IPS-NIHi11 (cell line): ENCODE measurements around the gene SLITRK2.

Experiments used
- DNase-seq: peaks from one replicate; pipeline ENCODE4 v3.0.0; 2012; ENCODE audit warnings: mixed read lengths, low spot score

Gene SLITRK2

DNA sequence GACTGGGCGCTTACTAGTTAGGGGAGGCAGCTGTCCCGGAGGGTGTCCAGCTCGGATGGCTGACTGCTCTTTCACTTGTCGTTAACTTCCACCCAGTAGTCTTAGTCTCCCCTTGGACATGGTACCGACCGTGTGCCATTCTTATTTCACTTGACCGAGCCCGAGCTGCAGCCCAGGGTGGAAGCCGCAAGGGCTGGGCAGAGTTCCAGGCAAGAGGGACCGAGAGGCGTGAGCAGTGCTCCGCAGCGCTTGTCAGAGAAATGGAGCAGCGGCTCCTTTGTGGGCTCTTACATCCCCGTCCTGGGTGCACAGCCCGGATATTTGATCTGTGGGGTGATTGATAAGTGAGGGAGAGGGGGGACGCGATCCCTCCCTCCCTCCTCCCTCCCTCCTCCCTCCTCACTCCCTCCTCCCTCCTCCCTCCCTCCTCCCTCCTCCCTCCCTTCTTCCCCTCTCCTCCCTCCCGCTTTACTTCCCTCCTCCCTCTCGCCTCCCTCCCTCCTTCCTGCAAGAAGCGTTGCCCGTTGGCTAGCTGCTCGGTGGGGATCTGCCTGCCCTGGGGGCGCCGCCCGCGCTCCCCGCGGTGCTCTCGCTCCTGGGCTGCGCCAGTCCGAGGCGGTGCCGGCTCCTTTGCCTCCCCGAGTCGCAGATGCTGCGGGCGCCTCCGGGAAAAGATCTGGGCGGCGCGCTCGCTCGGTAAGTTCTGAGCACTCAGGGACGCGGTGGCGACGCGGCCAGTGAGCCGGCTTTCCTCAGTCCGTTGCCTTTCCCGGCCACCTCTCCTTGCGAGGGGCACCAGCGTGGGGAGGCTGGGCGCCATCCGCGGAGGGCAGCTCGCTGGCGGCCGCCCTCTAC is at the start of gene SLITRK2:
SLITRK2 (plus strand) TSS at position 499 of the 855 bp plus-strand sequence. CDS start 4,597 bp downstream, outside the sequence.
- peak; percentile 25 for DNase-seq

DNA sequence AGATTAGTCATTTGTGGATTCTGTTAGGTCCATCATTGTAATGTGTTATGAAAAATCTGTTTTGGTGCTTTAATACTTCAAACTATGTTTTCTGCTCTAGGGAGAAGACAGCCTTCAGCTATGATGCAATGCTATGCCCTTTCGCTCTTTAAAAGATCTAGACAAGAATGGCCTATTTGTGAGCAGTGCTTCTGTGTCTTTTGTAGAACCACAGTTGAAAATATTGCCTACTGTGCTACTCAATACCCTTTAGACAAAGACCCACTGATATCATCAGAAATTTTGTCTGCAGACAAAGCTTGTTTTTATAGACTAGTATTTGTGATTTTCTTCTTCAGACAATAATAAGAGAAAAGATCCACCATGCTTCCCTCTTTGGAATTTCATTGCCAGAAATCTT is 44.6 kb upstream of the SLITRK2 start:
- no peak for DNase-seq

DNA sequence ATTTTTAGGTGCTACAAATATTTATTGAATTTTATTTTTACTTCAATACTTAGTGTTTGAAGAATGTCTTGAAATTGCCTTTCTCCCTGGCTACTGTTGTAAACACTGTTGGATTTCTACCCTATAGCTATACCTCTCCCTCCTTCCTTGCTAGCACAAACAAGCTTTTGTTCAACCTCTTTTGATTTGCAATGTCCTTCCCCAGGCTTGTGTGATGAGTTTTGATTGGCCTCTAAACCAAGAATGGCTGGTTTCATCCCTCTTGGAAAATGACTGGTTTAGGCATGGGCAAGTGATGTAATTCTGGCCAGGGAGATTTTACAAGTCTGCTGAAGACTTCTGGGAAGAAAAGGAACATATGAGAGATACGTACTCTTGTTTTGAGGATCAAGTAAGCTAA is 25.3 kb upstream of the SLITRK2 start:
- DNase-seq = no peak

DNA sequence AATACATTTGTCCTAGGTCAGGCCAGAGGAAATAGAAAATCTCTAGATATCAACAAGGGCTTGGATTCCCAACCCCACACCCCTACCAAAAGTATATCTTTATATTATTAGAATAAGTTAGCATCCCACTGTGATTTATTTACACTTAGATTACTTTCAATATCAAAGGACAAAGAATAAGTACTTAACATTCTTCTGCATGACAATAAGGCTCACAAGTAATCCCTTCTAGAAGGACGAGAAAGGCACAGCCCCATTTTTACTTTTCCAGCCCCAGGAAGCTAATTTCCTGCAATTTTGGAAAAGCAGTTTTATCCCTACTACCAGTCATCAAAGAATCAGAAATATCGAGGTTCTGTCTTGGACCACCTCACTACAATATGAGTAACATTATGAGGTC is 14.1 kb upstream of the SLITRK2 start:
- no peak for DNase-seq

GRCh38 chrX:145813081-145813480 is 4.5 kb upstream of the SLITRK2 start:
- DNase-seq = no peak

DNA sequence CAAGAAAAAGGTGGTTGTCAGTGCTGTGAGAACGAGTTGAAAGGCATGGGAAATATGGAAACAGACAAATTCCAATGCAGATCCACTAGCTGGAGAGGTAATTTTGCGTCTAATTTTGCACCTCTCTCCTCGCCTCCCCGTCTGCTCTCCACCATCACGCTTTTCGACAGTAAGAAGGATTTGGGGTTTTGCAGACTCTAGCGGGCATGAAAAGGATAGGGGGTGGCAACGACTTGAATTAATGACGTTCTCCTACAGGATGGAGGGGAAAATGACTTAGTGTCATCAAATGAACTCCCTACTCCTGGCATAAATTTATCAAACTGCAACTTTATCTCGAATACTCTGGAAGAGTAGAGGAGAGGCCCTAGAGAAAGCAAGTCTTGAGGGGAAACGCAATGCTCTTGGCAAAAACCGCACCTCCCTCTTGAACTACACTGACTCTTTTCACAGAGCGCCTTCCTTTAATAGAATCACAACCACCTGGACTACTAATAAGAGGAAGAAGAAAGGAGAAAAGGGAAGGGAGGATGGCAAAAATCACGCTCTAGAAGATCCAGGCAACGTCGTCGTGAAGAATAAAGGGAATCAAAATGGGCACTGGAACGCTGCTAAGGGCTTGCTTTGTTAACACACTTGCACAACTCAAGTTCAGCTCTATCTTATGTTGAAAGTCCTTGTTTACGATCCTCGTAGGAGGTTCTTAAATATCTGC is 871 bp upstream of the SLITRK2 start:
- no peak for DNase-seq

- DNase-seq = peak; percentile 15
Measured at GRCh38 chrX:145818186-145819113, 821 bp downstream of the SLITRK2 start.

GRCh38 chrX:145820825-145821224 is 3.2 kb downstream of the SLITRK2 start:
- no peak for DNase-seq

- DNase-seq = peak; percentile 33
Measured at GRCh38 chrX:145821291-145821897, 3.8 kb downstream of the SLITRK2 start.

DNA sequence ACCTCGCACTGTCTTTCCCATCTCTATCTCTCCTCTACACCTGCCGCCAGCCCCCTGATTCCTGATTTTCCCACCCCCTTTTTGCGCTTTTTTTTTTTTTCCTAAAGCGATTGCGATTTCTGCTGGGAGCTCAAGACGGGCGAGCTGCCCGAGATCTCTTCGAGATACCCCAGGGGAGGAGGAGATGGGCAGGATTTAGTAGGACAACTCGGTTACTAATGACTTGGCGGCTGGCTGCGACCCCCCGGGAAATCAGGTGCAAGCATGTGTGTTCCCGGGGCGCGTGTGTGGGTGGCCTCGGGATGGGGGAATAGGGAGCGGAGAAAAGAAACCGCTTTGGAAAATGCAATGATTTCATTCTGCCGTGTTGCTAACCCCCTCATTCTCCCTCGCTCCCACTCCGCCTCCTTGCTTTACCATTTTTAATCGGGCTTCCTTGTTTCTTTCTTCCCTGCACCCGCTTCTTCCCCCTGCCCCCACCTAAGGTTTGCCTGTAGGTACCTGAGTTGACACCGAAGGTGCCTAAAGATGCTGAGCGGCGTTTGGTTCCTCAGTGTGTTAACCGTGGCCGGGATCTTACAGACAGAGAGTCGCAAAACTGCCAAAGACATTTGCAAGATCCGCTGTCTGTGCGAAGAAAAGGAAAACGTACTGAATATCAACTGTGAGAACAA is 4.4 kb downstream of the SLITRK2 start:
- no peak for DNase-seq

GRCh38 chrX:145823132-145823531 is 5.5 kb downstream of the SLITRK2 start:
- DNase-seq = no peak

- no peak for DNase-seq
Measured at GRCh38 chrX:145825896-145826295, 8.3 kb downstream of the SLITRK2 start.

- DNase-seq = no peak
Measured at GRCh38 chrX:145826466-145826865, 8.8 kb downstream of the SLITRK2 start.

GRCh38 chrX:145832796-145833195 is 15.2 kb downstream of the SLITRK2 start:
- DNase-seq = no peak

DNA sequence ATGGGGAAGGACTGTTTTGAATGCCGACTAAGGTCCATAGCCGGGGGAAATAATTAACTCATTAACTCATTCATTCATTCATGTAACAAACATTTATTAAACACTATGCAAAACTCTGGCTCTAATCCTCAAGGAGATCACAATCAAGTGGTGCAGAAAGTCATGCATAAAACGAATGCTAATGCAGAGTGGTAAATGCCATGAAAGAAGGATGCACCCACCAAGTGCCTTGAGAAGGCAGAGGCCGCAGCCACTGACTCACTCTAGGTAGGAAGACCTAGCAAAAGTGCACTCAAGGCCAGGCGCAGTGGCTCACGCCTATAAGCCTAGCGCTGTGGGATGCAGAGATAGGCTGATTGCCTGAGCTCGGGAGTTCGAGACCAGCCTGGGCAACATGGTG is 22.9 kb downstream of the SLITRK2 start:
- no peak for DNase-seq

- peak; percentile 12 for DNase-seq
Measured at GRCh38 chrX:145843146-145843904, 25.7 kb downstream of the SLITRK2 start.

DNA sequence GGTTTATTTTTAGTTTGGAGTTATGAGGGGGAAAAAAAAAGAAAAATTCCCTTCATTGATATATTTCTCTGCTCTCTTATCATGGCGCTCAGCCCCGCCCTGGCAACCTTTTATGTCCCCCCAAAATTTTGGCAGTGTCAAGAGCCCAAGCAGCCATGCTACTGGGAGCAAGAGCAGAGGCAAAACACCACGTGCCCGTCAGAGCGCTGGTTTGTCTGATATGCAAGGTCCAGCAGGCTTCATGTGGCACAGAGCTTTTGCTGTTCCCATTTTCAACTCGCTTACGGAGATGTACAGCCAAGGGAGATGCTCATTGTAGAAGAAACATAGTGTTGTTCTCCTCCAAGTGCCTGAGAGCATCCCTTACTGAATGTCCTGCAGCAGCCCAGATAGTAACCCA is 27.3 kb downstream of the SLITRK2 start:
- DNase-seq = no peak

GRCh38 chrX:145848448-145848847 is 30.8 kb downstream of the SLITRK2 start:
- DNase-seq = peak; percentile 4

- DNase-seq = no peak
Measured at GRCh38 chrX:145848857-145849256, 31.2 kb downstream of the SLITRK2 start.

GRCh38 chrX:145853181-145853580 is 35.6 kb downstream of the SLITRK2 start:
- no peak for DNase-seq
